SK-N-SH (cell line): Measurements from ENCODE around the gene ATP2A3. TPM values are rescaled to one million over a fixed set of nuclear protein-coding genes. Genes with fewer than 3 reads are reported as not detected.

Source experiments
- CTCF ChIA-PET: fragments of 300-600, 350-600 bp; formaldehyde crosslinking; extraction: SDS; loops from one replicate; lab custom pipeline; 2021; lab: Yijun Ruan, JAX
- POLR2A ChIA-PET: fragments of 350-600 bp; sonication (Branson Sonifier 250); formaldehyde crosslinking; extraction: SDS; loops from one replicate; lab custom pipeline; 2020; ENCODE audit warnings: antibody characterized with exemption, inconsistent platforms; lab: Yijun Ruan, JAX
- DNase-seq: peaks from one replicate; pipeline ENCODE4 v3.0.0; 2012
- H2AFZ ChIP-seq: fragments of 200-600 bp; sonication (generic); 2 replicates; pipeline ENCODE4 v1.8.1; 2016; ENCODE audit warnings: antibody characterized with exemption, mild to moderate bottlenecking, low read depth
- H3F3A ChIP-seq: fragments of 200-600 bp; sonication (generic); replicated peaks from 2 replicates; pipeline ENCODE3; 2016; ENCODE audit warnings: antibody characterized with exemption, mild to moderate bottlenecking; ENCODE audit not compliant: insufficient read depth
- H3K27ac ChIP-seq, 2 experiments: fragments of 200-500 bp in 1 of 2; fragments of 200-600 bp in 1 of 2; sonication (Bioruptor generic) in 1 of 2; sonication (generic), shearing (Covaris generic) in 1 of 2; 2 replicates each; pipeline versions ENCODE4 v1.5.1 to v1.6.1; 2014 to 2016; ENCODE audit warnings: low read depth in 2 of 2, inconsistent platforms in 1 of 2, low read length in 1 of 2, mild to moderate bottlenecking in 1 of 2, mixed read lengths in 1 of 2
- H3K27me3 ChIP-seq: fragments of 200-600 bp; sonication (generic), shearing (Covaris generic); 2 replicates; pipeline ENCODE4 v1.6.1; 2016; ENCODE audit warnings: mixed run types; ENCODE audit not compliant: insufficient read depth
- H3K36me3 ChIP-seq, 2 experiments: fragments of 200-500 bp in 1 of 2; fragments of 200-600 bp in 1 of 2; sonication (Bioruptor generic) in 1 of 2; sonication (generic) in 1 of 2; replicated peaks in 1 of 2; 2 replicates each; pipeline versions ENCODE3 to v1.5.1; 2014 to 2016; ENCODE audit warnings: low read length in 1 of 2, mild to moderate bottlenecking in 1 of 2; ENCODE audit not compliant: insufficient read depth in 2 of 2, control insufficient read depth in 1 of 2
- H3K4me1 ChIP-seq, 2 experiments: fragments of 200-500 bp in 1 of 2; fragments of 200-600 bp in 1 of 2; sonication (Bioruptor generic) in 1 of 2; sonication (generic), shearing (Covaris generic) in 1 of 2; 2 replicates each; pipeline versions ENCODE4 v1.5.1 to v1.6.1; 2014 to 2016; ENCODE audit warnings: low read depth in 1 of 2, low read length in 1 of 2, mixed run types in 1 of 2; ENCODE audit not compliant: insufficient read depth in 2 of 2, control insufficient read depth in 1 of 2
- H3K4me2 ChIP-seq: fragments of 200-600 bp; sonication (generic), shearing (Covaris generic); 2 replicates; pipeline ENCODE4 v1.6.1; 2017; ENCODE audit warnings: mixed run types
- H3K4me3 ChIP-seq, 2 experiments: fragments of 200-500 bp in 1 of 2; fragments of 200-600 bp in 1 of 2; sonication (Bioruptor generic) in 1 of 2; sonication (generic), shearing (Covaris generic) in 1 of 2; 2 replicates each; pipeline versions ENCODE4 v1.5.1 to v1.8.1; 2014 to 2016; ENCODE audit warnings: low read depth in 2 of 2, inconsistent platforms in 1 of 2, low read length in 1 of 2, mild to moderate bottlenecking in 1 of 2, mixed read lengths in 1 of 2, moderate library complexity in 1 of 2
- H3K79me2 ChIP-seq: fragments of 200-600 bp; sonication (generic); 2 replicates; pipeline ENCODE4 v1.8.1; 2017; ENCODE audit warnings: mild to moderate bottlenecking; ENCODE audit not compliant: insufficient read depth
- H3K9ac ChIP-seq: fragments of 200-600 bp; sonication (generic); 2 replicates; pipeline ENCODE4 v1.6.1; 2017; ENCODE audit warnings: mixed run types
- H3K9me2 ChIP-seq: fragments of 200-600 bp; sonication (generic); 2 replicates; pipeline ENCODE4 v1.6.1; 2017; ENCODE audit warnings: mixed run types
- H3K9me3 ChIP-seq: fragments of 200-600 bp; sonication (generic); 2 replicates; pipeline ENCODE4 v1.6.1; 2017; ENCODE audit warnings: mixed run types, mild to moderate bottlenecking, moderate library complexity
- H4K20me1 ChIP-seq: fragments of 200-600 bp; sonication (generic); 2 replicates; pipeline ENCODE4 v1.6.1; 2017; ENCODE audit warnings: mild to moderate bottlenecking, mixed run types; ENCODE audit not compliant: insufficient read depth
- CTCF ChIP-seq: fragments of 200-600 bp; sonication (generic); IDR thresholded peaks from 2 replicates; pipeline ENCODE4 v1.6.1; 2017; ENCODE audit warnings: antibody characterized with exemption, mild to moderate bottlenecking, moderate library complexity
- ELF1 ChIP-seq: IDR thresholded peaks from 2 replicates; pipeline ENCODE4 v1.4.0; 2012
- EP300 ChIP-seq, 2 experiments: IDR thresholded peaks; 2 replicates each; pipeline versions ENCODE4 v1.4.0 to v1.6.1; 2012; ENCODE audit warnings: borderline replicate concordance in 1 of 2, low read depth in 1 of 2, low read length in 1 of 2
- FOSL2 ChIP-seq: IDR thresholded peaks from 2 replicates; pipeline ENCODE4 v1.4.0; 2012; ENCODE audit warnings: low read depth, mild to moderate bottlenecking, moderate library complexity, borderline replicate concordance
- FOXJ3 ChIP-seq: sonication (generic); formaldehyde crosslinking; IDR thresholded peaks from 2 replicates; pipeline ENCODE4 v1.5.1; 2020; ENCODE audit warnings: mild to moderate bottlenecking, missing genetic modification reagents
- JUND ChIP-seq: IDR thresholded peaks from 2 replicates; pipeline ENCODE4 v1.4.0; 2012
- MEF2A ChIP-seq: IDR thresholded peaks from 2 replicates; pipeline ENCODE4 v1.4.0; 2012; ENCODE audit warnings: low read depth, borderline replicate concordance
- MXI1 ChIP-seq: IDR thresholded peaks from 2 replicates; pipeline ENCODE4 v1.6.1; 2012; ENCODE audit warnings: mild to moderate bottlenecking, low read depth, low read length, improper control_type of control experiment
- NFIC ChIP-seq: IDR thresholded peaks from 2 replicates; pipeline ENCODE4 v1.4.0; 2012; ENCODE audit warnings: borderline replicate concordance
- PBX3 ChIP-seq: IDR thresholded peaks from 2 replicates; pipeline ENCODE4; 2012
- RFX5 ChIP-seq: IDR thresholded peaks from 2 replicates; pipeline ENCODE4 v1.6.1; 2012; ENCODE audit warnings: mild to moderate bottlenecking, improper control_type of control experiment, low read length
- SMC3 ChIP-seq: IDR thresholded peaks from 2 replicates; pipeline ENCODE4 v1.6.1; 2012; ENCODE audit warnings: low read depth, low read length, improper control_type of control experiment
- TAF1 ChIP-seq: IDR thresholded peaks from 2 replicates; pipeline ENCODE4 v1.6.1; 2012; ENCODE audit warnings: low read depth, mild to moderate bottlenecking, low read length, moderate library complexity, borderline replicate concordance
- ZBTB33 ChIP-seq: IDR thresholded peaks from 2 replicates; pipeline ENCODE4 v1.4.0; 2012; ENCODE audit warnings: low read depth, borderline replicate concordance
- WGBS: methylation state at CpG from one replicate; pipeline ENCODE4 v1.1.6; 2017; ENCODE audit warnings: low lambda C conversion rate; 5-methylcytosine and 5-hydroxymethylcytosine counted together
- polyA plus RNA-seq, 3 experiments: library from polyadenylated mRNA; depleted of rRNA; stranded (reverse); fragments of >200 nt; gene quantifications; 2 replicates each; pipeline ENCODE4 v1.2.3, GENCODE V29; 2012
- TF ChIP-seq, protein P1 (sequence below): IDR thresholded peaks from 2 replicates; pipeline ENCODE4 v1.4.0; 2012; ENCODE audit warnings: low read depth

The ATP2A3 gene
- polyA plus RNA-seq, 1 of the 3 experiments (the other 2 are of a cell fraction) = 2.1 TPM

DNA sequence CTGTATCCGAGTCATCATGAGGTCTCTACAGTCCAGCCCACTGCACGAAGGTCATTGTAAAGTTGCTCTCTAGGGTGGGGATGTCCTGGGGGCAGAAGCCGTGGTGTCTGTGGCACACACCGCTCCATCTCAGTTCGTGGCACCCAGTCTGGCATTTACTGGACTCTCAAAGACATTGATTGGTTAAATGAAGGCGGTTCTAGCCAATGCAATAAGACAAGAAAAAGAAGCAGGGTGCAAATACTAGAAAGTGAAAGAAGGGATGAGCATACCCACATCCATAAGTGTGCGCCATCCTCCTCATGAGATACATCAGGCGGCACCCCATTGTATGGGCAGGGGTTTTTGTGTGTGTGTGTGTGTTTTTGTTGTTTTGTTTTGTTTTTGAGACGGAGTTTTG is 10.7 kb upstream of the ATP2A3 start:
- no peaks in the 10 kb centered on the region for H3K36me3 ChIP-seq
- no peak overlapping the region for H3K4me2 ChIP-seq
- H3K79me2 ChIP-seq = no peaks in the 10 kb centered on the region
- no peak overlapping the region for H3K9ac ChIP-seq
- H3K9me2 ChIP-seq = no peaks in the 10 kb centered on the region
- no peak for DNase-seq
- TF ChIP-seq FOXJ3 (no peak), EP300 (IDR thresholded peaks at IDR 0.05; ENCODE audit: borderline replicate concordance in 1 of 2, low read depth in 1 of 2, low read length in 1 of 2) (no peak), ZBTB33 (no peak), ELF1 (no peak), FOSL2 (no peak), SMC3 (no peak), MXI1 (no peak), JUND (no peak), TAF1 (no peak), MEF2A (no peak), NFIC (no peak), CTCF (no peak), PBX3 (no peak), RFX5 (no peak)
- TF ChIP-seq, protein P1, sequence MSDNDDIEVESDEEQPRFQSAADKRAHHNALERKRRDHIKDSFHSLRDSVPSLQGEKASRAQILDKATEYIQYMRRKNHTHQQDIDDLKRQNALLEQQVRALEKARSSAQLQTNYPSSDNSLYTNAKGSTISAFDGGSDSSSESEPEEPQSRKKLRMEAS = no peak
- POLR2A ChIA-PET = no interaction called here
- no peaks in the 10 kb centered on the region for H4K20me1 ChIP-seq
- H3K4me3 ChIP-seq = no peak overlapping the region
- H3K27me3 ChIP-seq = no peaks in the 10 kb centered on the region
- H3K9me3 ChIP-seq = no peaks in the 10 kb centered on the region
- peaks cover 0 to 2% of the 10 kb centered on the region in 2 experiments; a peak in 1 of 4 replicates for H3K4me1 ChIP-seq
- no peak overlapping the region for H3K27ac ChIP-seq
- 80% methylated on average over 9 of the region's 9 CpGs for WGBS
- H2AFZ ChIP-seq = no peak overlapping the region
- CTCF ChIA-PET = interaction anchor here (2.0 kb wide), 1 partner anchor 61 kb away, joined by 4 read pairs; no protein-coding TSS in a partner anchor
- no peaks in the 10 kb centered on the region for H3F3A ChIP-seq
